ENCODE results near the gene LYZ. TPM values are rescaled to one million over a fixed set of nuclear protein-coding genes. Genes with fewer than 3 reads are reported as not detected.

Gene LYZ
- 0.05 to 0.37 TPM in 2 of 5 replicates, not detected in the others for total RNA-seq (2022; extraction: Qiagen RNA extraction)

DNA sequence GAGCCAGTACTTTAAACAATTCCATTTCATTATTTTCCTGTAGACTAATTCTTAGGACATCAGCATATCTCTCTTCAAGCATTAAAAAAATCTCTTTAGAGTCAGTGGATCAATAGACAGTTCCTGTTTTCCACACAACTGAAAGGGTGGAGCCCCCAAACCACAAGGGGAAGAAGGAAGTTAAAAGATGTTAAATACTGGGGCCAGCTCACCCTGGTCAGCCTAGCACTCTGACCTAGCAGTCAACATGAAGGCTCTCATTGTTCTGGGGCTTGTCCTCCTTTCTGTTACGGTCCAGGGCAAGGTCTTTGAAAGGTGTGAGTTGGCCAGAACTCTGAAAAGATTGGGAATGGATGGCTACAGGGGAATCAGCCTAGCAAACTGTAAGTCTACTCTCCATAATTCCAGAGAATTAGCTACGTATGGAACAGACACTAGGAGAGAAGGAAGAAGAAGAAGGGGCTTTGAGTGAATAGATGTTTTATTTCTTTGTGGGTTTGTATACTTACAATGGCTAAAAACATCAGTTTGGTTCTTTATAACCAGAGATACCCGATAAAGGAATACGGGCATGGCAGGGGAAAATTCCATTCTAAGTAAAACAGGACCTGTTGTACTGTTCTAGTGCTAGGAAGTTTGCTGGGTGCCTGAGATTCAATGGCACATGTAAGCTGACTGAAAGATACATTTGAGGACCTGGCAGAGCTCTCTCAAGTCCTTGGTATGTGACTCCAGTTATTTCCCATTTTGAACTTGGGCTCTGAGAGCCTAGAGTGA is at the start of gene LYZ:
Gene LYZ (plus strand): TSS at position 220 of the 777 bp plus-strand sequence. CDS start 28 bp downstream, at position 248.

DNA sequence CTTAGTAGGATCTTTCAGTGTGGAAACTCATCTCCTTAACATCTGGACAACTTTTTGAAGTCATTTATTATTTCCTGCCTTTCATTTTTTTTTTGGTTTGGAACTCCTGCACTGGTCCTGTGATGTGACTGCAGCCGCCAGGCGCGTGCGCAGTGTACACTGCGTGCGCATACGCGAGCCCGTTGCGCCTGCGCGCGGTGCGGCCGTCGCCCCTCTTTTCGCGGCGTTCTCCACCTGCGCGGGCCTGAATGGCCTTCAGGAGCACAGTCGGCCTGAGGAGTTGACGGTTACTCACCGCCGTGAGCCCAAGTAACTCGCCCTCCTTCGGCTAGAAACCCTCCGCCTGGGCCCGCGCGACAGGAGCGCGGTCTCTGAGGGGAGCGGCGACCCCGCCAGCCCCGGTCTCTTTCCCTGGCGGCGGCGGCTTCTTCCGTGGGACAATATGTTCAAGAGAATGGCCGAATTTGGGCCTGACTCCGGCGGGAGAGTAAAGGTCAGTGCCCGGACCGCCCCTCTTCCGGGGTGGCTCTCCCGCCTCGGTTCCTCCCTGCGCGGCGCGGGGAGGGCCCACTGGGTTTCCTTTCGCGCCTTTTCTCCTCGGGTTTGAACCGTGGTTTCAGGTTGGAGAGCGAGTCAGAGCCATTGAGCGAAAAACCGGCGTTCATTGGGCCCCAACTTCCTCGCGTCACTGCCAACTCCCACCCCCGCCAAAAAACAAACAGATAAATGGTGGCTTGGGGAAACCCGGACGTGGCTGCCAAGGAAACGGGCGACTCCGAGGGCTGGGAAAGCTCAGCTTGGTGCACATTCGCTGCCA is 11.6 kb downstream of the LYZ start, which contains the start of gene YEATS4:
Gene YEATS4 (plus strand): TSS at position 213 of the 817 bp plus-strand sequence. CDS start 230 bp downstream, at position 443.

Other genes with a start within 250 kb of the LYZ start
- gene CPSF6, start 108.8 kb upstream of the LYZ start, total RNA-seq (2022; extraction: Qiagen RNA extraction) = 52.5 to 73.6 TPM (median 55.6 TPM) in 5 replicates
- gene YEATS4, start 11.4 kb downstream of the LYZ start, total RNA-seq (2022; extraction: Qiagen RNA extraction) = 28.5 to 64.1 TPM (median 33.6 TPM) in 5 replicates
- 8.0 to 14.8 TPM (median 10.5 TPM) in 5 replicates for gene FRS2, start 122.0 kb downstream of the LYZ start, total RNA-seq (2022; extraction: Qiagen RNA extraction)
- gene CCT2, start 237.1 kb downstream of the LYZ start, total RNA-seq (2022; extraction: Qiagen RNA extraction) = 275 to 396 TPM (median 294 TPM) in 5 replicates